Endothelial cell of umbilical vein (primary cell): ENCODE data around the gene HCAR3. TPM values are rescaled to one million over a fixed set of nuclear protein-coding genes. Genes with fewer than 3 reads are reported as not detected.
"Not testable (repeated sequence)": the region's sequence is repeated elsewhere in the genome, so short reads cannot be mapped to it uniquely, and the experiment has no call there.

Experiments used
- Bru-seq: library from RNA; stranded (reverse); fragments of 400-500 nt; gene quantifications from one replicate; lab custom pipeline; 2021; lab: Mats Ljungman, UMichigan
- BruChase-seq, 2 experiments: library from RNA; stranded (reverse); fragments of 400-500 nt; gene quantifications; one replicate each; lab custom pipeline; 2021; lab: Mats Ljungman, UMichigan
- BruUV-seq: library from RNA; stranded (reverse); fragments of 400-500 nt; replicated peaks from 2 replicates; lab custom pipeline; 2021; lab: Mats Ljungman, UMichigan
- CTCF ChIA-PET: fragments of 300-600, 350-600 bp; sonication (Branson Sonifier 250); formaldehyde crosslinking; loops from one replicate; lab custom pipeline; 2021; ENCODE audit warnings: antibody characterized with exemption, inconsistent platforms; lab: Charles Lee
- POLR2A ChIA-PET: fragments of 300-600, 350-600 bp; sonication (Branson Sonifier 250); formaldehyde crosslinking; loops from one replicate; lab custom pipeline; 2021; ENCODE audit warnings: antibody characterized with exemption, inconsistent platforms; lab: Charles Lee
- DNase-seq: peaks from one replicate; pipeline ENCODE4 v3.0.0-alpha.2; 2011; ENCODE audit warnings: low read depth, low spot score
- FAIRE-seq: peaks from 2 replicates; lab custom pipeline; 2011; peaks lifted over from hg19 to GRCh38; lab: Jason Lieb, UNC
- H2AFZ ChIP-seq: 2 replicates; pipeline ENCODE4 v1.6.0; 2012; ENCODE audit warnings: low read depth, low read length, control low read depth, inconsistent platforms
- H3K27ac ChIP-seq: 2 replicates; pipeline ENCODE4 v1.5.1; 2011; ENCODE audit warnings: low read depth, mild to moderate bottlenecking, control low read depth, low read length, moderate library complexity; ENCODE audit not compliant: insufficient read depth
- H3K27me3 ChIP-seq, 2 experiments: 2 replicates each; pipeline versions ENCODE4 v1.6.0 to v1.6.1; 2011; ENCODE audit warnings: low read length in 2 of 2, mixed read lengths in 1 of 2; ENCODE audit not compliant: control insufficient read depth in 2 of 2, insufficient read depth in 2 of 2
- H3K36me3 ChIP-seq, 2 experiments: 2 replicates in 1 of 2; 3 replicates in 1 of 2; pipeline ENCODE4 v1.5.1; 2011; ENCODE audit warnings: low read length in 2 of 2, mild to moderate bottlenecking in 1 of 2, moderate library complexity in 1 of 2; ENCODE audit not compliant: control insufficient read depth in 2 of 2, insufficient read depth in 2 of 2; ENCODE audit errors: extremely low read depth in 1 of 2
- H3K4me1 ChIP-seq: 3 replicates; pipeline ENCODE4 v1.5.1; 2011; ENCODE audit warnings: mild to moderate bottlenecking, low read length; ENCODE audit not compliant: control insufficient read depth, insufficient read depth; ENCODE audit errors: extremely low read depth
- H3K4me2 ChIP-seq: 2 replicates; pipeline ENCODE4 v1.6.1; 2011; ENCODE audit warnings: low read length, control low read depth, mixed read lengths; ENCODE audit not compliant: insufficient read depth
- H3K4me3 ChIP-seq, 3 experiments: fragments of 200-600 bp in 1 of 3; sonication (generic), shearing (Covaris generic) in 1 of 3; replicated peaks in 1 of 3; 2 replicates each; pipeline ENCODE4 v1.5.1; 2011 to 2016; ENCODE audit warnings: control low read depth in 3 of 3, low read length in 3 of 3, mild to moderate bottlenecking in 2 of 3, inconsistent platforms in 1 of 3, low read depth in 1 of 3, moderate library complexity in 1 of 3; ENCODE audit not compliant: insufficient read depth in 1 of 3
- H3K79me2 ChIP-seq: 2 replicates; pipeline ENCODE4 v1.6.0; 2012; ENCODE audit warnings: low read length, inconsistent platforms; ENCODE audit not compliant: control insufficient read depth, insufficient read depth
- H3K9ac ChIP-seq: replicated peaks from 2 replicates; pipeline ENCODE3; 2011; ENCODE audit warnings: low read length, control low read depth; ENCODE audit not compliant: insufficient read depth; ENCODE audit errors: extremely low read depth
- H3K9me1 ChIP-seq: replicated peaks from 3 replicates; pipeline ENCODE4 v1.6.0; 2011; ENCODE audit warnings: mild to moderate bottlenecking, low read length; ENCODE audit not compliant: control insufficient read depth, insufficient read depth; ENCODE audit errors: extremely low read depth
- H3K9me3 ChIP-seq: replicated peaks from 2 replicates; pipeline ENCODE4 v1.5.1; 2012; ENCODE audit warnings: low read length, inconsistent platforms; ENCODE audit not compliant: control insufficient read depth, insufficient read depth
- H4K20me1 ChIP-seq: replicated peaks from 2 replicates; pipeline ENCODE3; 2011; ENCODE audit warnings: mild to moderate bottlenecking, low read length; ENCODE audit not compliant: control insufficient read depth, insufficient read depth; ENCODE audit errors: extremely low read depth
- EZH2 ChIP-seq: IDR thresholded peaks from 2 replicates; pipeline ENCODE4 v1.6.1; 2012; ENCODE audit warnings: borderline replicate concordance, low read depth, mild to moderate bottlenecking, moderate library complexity, low read length, inconsistent platforms; ENCODE audit not compliant: severe bottlenecking
- FOS ChIP-seq: IDR thresholded peaks from 2 replicates; pipeline ENCODE4 v1.6.1; 2011; ENCODE audit warnings: mild to moderate bottlenecking, low read length, moderate library complexity, borderline replicate concordance; ENCODE audit not compliant: insufficient read depth
- GATA2 ChIP-seq: IDR thresholded peaks from 2 replicates; pipeline ENCODE4 v1.7.0; 2011; ENCODE audit warnings: low read depth, mild to moderate bottlenecking, moderate library complexity, mixed read lengths, low read length; ENCODE audit not compliant: insufficient read length, insufficient read depth
- JUN ChIP-seq: IDR thresholded peaks from 2 replicates; pipeline ENCODE4 v1.6.1; 2011; ENCODE audit warnings: borderline replicate concordance, low read depth; ENCODE audit not compliant: insufficient read length, insufficient read depth
- MYC ChIP-seq: IDR thresholded peaks from one replicate; pipeline ENCODE4 v1.6.1; 2011; ENCODE audit warnings: mild to moderate bottlenecking, low read depth, low read length
- POLR2A ChIP-seq: IDR thresholded peaks from 2 replicates; pipeline ENCODE4 v1.6.1; 2012; ENCODE audit warnings: low read depth, mild to moderate bottlenecking, control low read depth, low read length
- POLR2AphosphoS5 ChIP-seq: IDR thresholded peaks from 2 replicates; pipeline ENCODE4 v1.6.1; 2012; ENCODE audit warnings: low read depth, mild to moderate bottlenecking, control low read depth, low read length, moderate library complexity; ENCODE audit not compliant: insufficient read depth
- dilution Hi-C: fragments of 300-500 bp; cut with MboI; formaldehyde crosslinking; loops from one replicate; pipeline ENCODE4 v1.15.0; 2019; ENCODE audit warnings: low sequenced_read_pairs; ENCODE audit not compliant: extremely low pct_ligation_motif_present
- intact Hi-C: fragments of 100-400 bp; cut with micrococcal nuclease; formaldehyde crosslinking; loops from one replicate; pipeline ENCODE4 v1.10.0; 2022
- long read RNA-seq: library from polyadenylated mRNA; stranded (forward); transcript quantifications from one replicate; pipeline ENCODE4 v2.0.0, GENCODE V29; 2021
- polyA minus RNA-seq, 3 experiments: library from RNA; depleted of rRNA, polyadenylated mRNA; stranded (reverse); fragments of >200 nt; gene quantifications; 1 replicate in 1 of 3; 2 replicates in 2 of 3; pipeline ENCODE4 v1.2.3, GENCODE V29; 2011
- polyA plus RNA-seq, 4 experiments: library from polyadenylated mRNA; depleted of rRNA in 3 of 4; stranded (reverse) in 3 of 4; unstranded in 1 of 4; fragments of >200 nt; gene quantifications; 2 replicates each; pipeline versions ENCODE4 v1.2.1 to v1.2.3, GENCODE V29; 2011 to 2012; ENCODE audit warnings: missing spikeins in 1 of 4
- total RNA-seq: library from RNA; stranded (reverse); gene quantifications from 2 replicates; pipeline ENCODE4 v1.2.3, GENCODE V29; 2021
- TF ChIP-seq, protein P1 (sequence below), 2 donors: IDR thresholded peaks; 1 replicate in 1 of 2; 2 replicates in 1 of 2; pipeline ENCODE4 v1.5.1; 2011; ENCODE audit warnings: low read length in 2 of 2, mild to moderate bottlenecking in 2 of 2, moderate library complexity in 2 of 2, control low read depth in 1 of 2, inconsistent platforms in 1 of 2, low read depth in 1 of 2; ENCODE audit not compliant: insufficient read depth in 1 of 2; ENCODE audit errors: extremely low read depth in 1 of 2
- TF ChIP-seq, protein P2 (sequence below): IDR thresholded peaks from 2 replicates; pipeline ENCODE4 v1.6.1; 2011; ENCODE audit not compliant: insufficient read depth, insufficient read length

HCAR3 gene
- total RNA-seq (not detected in 2 replicates), polyA plus RNA-seq (0.05 and 0.06 TPM in 2 replicates), polyA minus RNA-seq (0.19 TPM in 1 of 2 replicates, not detected in the other), Bru-seq, nascent RNA (not detected), BruChase-seq, experiment 1, labeled RNA remaining after a 6-hour chase (not detected), BruChase-seq, experiment 2, labeled RNA remaining after a 2-hour chase (percentile 23 among the genes with signal in this experiment)
- polyA plus RNA-seq (2011; cell fraction: cytosol; rRNA removed) = 0.03 TPM in 1 of 2 replicates, not detected in the other
- not detected in 2 replicates for polyA plus RNA-seq (2011; cell fraction: nucleus; rRNA removed)
- not detected in 2 replicates for polyA plus RNA-seq (2012)
- polyA minus RNA-seq (2011; cell fraction: cytosol; rRNA and poly(A)+ RNA removed) = not detected
- 0.19 TPM in 1 of 2 replicates, not detected in the other for polyA minus RNA-seq (2011; cell fraction: nucleus; rRNA and poly(A)+ RNA removed)
- long read RNA-seq = 0 reads

DNA sequence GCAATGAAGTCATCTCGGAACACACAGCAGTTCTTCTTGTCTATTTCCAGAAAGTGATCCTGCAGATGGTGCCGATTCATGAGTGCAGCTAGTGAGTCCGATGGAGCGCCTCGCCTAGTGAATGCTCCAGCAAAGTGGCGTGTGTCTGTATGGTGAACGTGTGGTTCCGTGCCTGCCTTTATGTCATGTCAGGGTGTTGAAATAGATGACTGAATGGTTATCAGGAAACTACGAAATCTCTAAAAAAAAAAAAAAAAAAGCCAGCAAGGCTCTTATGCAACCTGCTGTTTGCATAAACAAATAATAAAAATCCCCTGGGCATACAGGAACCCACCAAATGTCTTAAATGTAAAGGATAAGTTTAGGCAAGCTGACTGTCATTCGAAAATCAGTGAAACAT is at the start of gene HCAR3:
TSS of gene HCAR3 (minus strand) at position 154 of the 400 bp plus-strand sequence. CDS start at position 80, 74 bp downstream.
- intact Hi-C loops, CTCF ChIA-PET, BruUV-seq, H3K4me1 ChIP-seq, H3K9me3 ChIP-seq, H3K9me1 ChIP-seq, H3K27me3 ChIP-seq, H2AFZ ChIP-seq, H3K9ac ChIP-seq, FAIRE-seq, DNase-seq, H3K79me2 ChIP-seq, H3K4me3 ChIP-seq, dilution Hi-C loops, POLR2A ChIA-PET, H3K27ac ChIP-seq, H3K4me2 ChIP-seq, H4K20me1 ChIP-seq, H3K36me3 ChIP-seq: not testable (repeated sequence)

DNA sequence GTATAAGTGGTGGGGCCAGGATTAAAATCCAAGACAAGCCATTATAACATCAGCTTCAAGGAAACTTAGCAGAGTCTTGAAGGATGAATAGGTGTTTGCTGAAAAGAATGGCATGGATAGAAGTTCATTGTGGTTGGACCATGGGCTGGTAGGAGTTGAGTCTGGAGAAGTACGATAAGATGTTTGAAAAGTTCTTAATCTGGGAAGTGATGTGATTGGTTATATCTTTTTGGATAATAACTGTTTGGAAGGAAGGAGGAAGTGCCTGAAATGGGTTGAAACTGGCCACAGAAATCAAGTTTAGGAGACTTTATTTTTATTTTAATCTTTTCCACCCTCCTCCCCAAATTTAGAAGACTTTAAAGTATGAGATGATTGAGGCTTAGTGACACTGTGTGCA is 41.0 kb upstream of the HCAR3 start:
- dilution Hi-C loops (no loop called here), intact Hi-C loops (no loop called here)
- H3K4me1 ChIP-seq = peaks cover 11% of the 10 kb centered on the region
- H3K36me3 ChIP-seq = peaks cover 5 to 31% of the 10 kb centered on the region in 2 experiments
- DNase-seq (no peak), FAIRE-seq (no peak)
- H2AFZ ChIP-seq = no peak overlapping the region
- no peak overlapping the region for H3K4me2 ChIP-seq
- no peak overlapping the region for H3K9ac ChIP-seq
- H3K9me1 ChIP-seq = no peaks in the 10 kb centered on the region
- H3K27ac ChIP-seq = no peak overlapping the region
- CTCF ChIA-PET = no interaction called here
- TF ChIP-seq JUN (no peak), GATA2 (no peak), POLR2AphosphoS5 (no peak), FOS (no peak), EZH2 (no peak), MYC (no peak), POLR2A (no peak)
- TF ChIP-seq, protein P1, sequence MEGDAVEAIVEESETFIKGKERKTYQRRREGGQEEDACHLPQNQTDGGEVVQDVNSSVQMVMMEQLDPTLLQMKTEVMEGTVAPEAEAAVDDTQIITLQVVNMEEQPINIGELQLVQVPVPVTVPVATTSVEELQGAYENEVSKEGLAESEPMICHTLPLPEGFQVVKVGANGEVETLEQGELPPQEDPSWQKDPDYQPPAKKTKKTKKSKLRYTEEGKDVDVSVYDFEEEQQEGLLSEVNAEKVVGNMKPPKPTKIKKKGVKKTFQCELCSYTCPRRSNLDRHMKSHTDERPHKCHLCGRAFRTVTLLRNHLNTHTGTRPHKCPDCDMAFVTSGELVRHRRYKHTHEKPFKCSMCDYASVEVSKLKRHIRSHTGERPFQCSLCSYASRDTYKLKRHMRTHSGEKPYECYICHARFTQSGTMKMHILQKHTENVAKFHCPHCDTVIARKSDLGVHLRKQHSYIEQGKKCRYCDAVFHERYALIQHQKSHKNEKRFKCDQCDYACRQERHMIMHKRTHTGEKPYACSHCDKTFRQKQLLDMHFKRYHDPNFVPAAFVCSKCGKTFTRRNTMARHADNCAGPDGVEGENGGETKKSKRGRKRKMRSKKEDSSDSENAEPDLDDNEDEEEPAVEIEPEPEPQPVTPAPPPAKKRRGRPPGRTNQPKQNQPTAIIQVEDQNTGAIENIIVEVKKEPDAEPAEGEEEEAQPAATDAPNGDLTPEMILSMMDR (IDR thresholded peaks at IDR 0.05; ENCODE audit: extremely low read depth in 1 of 2, insufficient read depth in 1 of 2, low read depth in 1 of 2, low read length in 2 of 2) = no peak
- TF ChIP-seq, protein P2, sequence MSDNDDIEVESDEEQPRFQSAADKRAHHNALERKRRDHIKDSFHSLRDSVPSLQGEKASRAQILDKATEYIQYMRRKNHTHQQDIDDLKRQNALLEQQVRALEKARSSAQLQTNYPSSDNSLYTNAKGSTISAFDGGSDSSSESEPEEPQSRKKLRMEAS = no peak
- H3K27me3 ChIP-seq = no peaks in the 10 kb centered on the region
- POLR2A ChIA-PET = interaction anchor here (0.8 kb wide), 1 partner anchor 8 kb away, joined by 4 read pairs; no protein-coding TSS in a partner anchor
- peaks cover 44% of the 10 kb centered on the region for H3K79me2 ChIP-seq
- H3K9me3 ChIP-seq = no peaks in the 10 kb centered on the region
- H3K4me3 ChIP-seq = no peak overlapping the region
- no TSS peak for BruUV-seq
- no peaks in the 10 kb centered on the region for H4K20me1 ChIP-seq
